ENCODE results near the gene MCF2L.

GRCh38 chr13:113035213-113035800 lies 66.3 kb downstream of the MCF2L start:
- TF ChIP-seq ZNF302 (CRISPR knock-in tag; IDR thresholded peaks at IDR 0.05) (no peak), CHD2 (IDR thresholded peaks at IDR 0.05; ENCODE audit: low read length, partially characterized antibody) (no peak)
- TF ChIP-seq, protein P1, sequence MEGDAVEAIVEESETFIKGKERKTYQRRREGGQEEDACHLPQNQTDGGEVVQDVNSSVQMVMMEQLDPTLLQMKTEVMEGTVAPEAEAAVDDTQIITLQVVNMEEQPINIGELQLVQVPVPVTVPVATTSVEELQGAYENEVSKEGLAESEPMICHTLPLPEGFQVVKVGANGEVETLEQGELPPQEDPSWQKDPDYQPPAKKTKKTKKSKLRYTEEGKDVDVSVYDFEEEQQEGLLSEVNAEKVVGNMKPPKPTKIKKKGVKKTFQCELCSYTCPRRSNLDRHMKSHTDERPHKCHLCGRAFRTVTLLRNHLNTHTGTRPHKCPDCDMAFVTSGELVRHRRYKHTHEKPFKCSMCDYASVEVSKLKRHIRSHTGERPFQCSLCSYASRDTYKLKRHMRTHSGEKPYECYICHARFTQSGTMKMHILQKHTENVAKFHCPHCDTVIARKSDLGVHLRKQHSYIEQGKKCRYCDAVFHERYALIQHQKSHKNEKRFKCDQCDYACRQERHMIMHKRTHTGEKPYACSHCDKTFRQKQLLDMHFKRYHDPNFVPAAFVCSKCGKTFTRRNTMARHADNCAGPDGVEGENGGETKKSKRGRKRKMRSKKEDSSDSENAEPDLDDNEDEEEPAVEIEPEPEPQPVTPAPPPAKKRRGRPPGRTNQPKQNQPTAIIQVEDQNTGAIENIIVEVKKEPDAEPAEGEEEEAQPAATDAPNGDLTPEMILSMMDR (IDR thresholded peaks at IDR 0.05) = no peak

All from A549 (cell line).